Glutamatergic neuron (in vitro differentiated cells): ENCODE results near the gene PDIA3. TPM values are rescaled to one million over a fixed set of nuclear protein-coding genes. Genes with fewer than 3 reads are reported as not detected.

Source experiments
- DNase-seq: peaks from one replicate; pipeline ENCODE4 v3.0.0; 2022
- H3K27ac Mint-ChIP-seq: one replicate; pipeline ENCODE4 v1.8.0; 2020; ENCODE audit warnings: mild to moderate bottlenecking, mixed read lengths, inconsistent platforms; ENCODE audit not compliant: unreplicated experiment
- H3K27me3 Mint-ChIP-seq: one replicate; pipeline ENCODE4 v1.8.0; 2020; ENCODE audit warnings: mild to moderate bottlenecking, moderate library complexity, mixed read lengths, inconsistent platforms; ENCODE audit not compliant: unreplicated experiment
- H3K36me3 Mint-ChIP-seq: one replicate; pipeline ENCODE4 v1.8.0; 2020; ENCODE audit warnings: mild to moderate bottlenecking, mixed read lengths, inconsistent platforms; ENCODE audit not compliant: unreplicated experiment
- H3K4me1 Mint-ChIP-seq: one replicate; pipeline ENCODE4 v1.8.0; 2020; ENCODE audit warnings: mild to moderate bottlenecking, low read depth, mixed read lengths, inconsistent platforms; ENCODE audit not compliant: unreplicated experiment
- H3K4me3 Mint-ChIP-seq: one replicate; pipeline ENCODE4 v1.8.0; 2020; ENCODE audit warnings: mild to moderate bottlenecking, mixed read lengths, inconsistent platforms; ENCODE audit not compliant: unreplicated experiment
- H3K9me3 Mint-ChIP-seq: one replicate; pipeline ENCODE4 v1.8.0; 2020; ENCODE audit warnings: mild to moderate bottlenecking, moderate library complexity, mixed read lengths, inconsistent platforms; ENCODE audit not compliant: unreplicated experiment
- total RNA-seq: library from RNA; stranded (reverse); fragmentation: NEBNext Ultra II Directional; extraction: Animal tissue kit (Norgen Biotek cat#: 25700); gene quantifications from one replicate; pipeline ENCODE4 v1.2.1, GENCODE V29; 2021; ENCODE audit not compliant: unreplicated experiment
- TF ChIP-seq, protein P1 (sequence below): fragments of 200-600 bp; sonication (generic); IDR thresholded peaks from one replicate; pipeline ENCODE4 v1.5.0; 2021; ENCODE audit not compliant: partially characterized antibody, unreplicated experiment

PDIA3 gene
- total RNA-seq, 1 donor from 2014 or later, result 222 TPM

DNA sequence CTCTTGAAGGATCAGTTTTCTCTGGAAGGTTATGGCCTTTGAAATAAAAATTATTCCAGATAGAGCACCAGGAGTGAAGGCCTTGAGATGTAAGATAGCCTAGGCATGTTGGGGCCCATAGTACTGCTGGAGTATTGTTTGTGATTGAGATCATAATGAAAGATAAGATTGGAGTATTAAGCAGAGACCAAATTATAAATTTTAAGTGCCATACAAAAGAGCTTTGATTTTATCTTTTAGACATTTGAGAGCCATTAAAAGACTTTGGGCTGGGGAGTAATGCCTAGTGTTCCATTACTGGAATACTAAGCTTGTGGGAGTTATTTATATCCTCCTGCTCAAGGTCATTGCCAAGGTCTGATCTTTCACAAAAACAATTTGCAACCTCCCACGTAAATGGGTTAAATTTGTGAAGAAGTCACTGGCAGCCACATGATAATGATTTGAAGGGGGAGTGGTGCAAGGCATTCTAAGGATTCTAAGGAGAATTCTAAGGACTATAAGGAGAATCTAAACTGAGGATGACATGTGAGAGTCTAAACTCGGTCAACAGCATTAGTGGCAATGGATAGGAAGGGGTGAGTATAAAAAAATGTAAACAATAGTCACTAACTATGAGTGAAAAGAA, 17.7 kb downstream of the PDIA3 start:
- Mint-ChIP-seq H3K4me1 (no peaks in the 10 kb centered on the region), H3K36me3 (no peaks in the 10 kb centered on the region), H3K4me3 (no peak overlapping the region), H3K27me3 (peaks cover 2% of the 10 kb centered on the region), H3K27ac (no peak overlapping the region), H3K9me3 (no peaks in the 10 kb centered on the region)
- no peak for DNase-seq
- TF ChIP-seq, protein P1, sequence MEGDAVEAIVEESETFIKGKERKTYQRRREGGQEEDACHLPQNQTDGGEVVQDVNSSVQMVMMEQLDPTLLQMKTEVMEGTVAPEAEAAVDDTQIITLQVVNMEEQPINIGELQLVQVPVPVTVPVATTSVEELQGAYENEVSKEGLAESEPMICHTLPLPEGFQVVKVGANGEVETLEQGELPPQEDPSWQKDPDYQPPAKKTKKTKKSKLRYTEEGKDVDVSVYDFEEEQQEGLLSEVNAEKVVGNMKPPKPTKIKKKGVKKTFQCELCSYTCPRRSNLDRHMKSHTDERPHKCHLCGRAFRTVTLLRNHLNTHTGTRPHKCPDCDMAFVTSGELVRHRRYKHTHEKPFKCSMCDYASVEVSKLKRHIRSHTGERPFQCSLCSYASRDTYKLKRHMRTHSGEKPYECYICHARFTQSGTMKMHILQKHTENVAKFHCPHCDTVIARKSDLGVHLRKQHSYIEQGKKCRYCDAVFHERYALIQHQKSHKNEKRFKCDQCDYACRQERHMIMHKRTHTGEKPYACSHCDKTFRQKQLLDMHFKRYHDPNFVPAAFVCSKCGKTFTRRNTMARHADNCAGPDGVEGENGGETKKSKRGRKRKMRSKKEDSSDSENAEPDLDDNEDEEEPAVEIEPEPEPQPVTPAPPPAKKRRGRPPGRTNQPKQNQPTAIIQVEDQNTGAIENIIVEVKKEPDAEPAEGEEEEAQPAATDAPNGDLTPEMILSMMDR, result no peak

DNA sequence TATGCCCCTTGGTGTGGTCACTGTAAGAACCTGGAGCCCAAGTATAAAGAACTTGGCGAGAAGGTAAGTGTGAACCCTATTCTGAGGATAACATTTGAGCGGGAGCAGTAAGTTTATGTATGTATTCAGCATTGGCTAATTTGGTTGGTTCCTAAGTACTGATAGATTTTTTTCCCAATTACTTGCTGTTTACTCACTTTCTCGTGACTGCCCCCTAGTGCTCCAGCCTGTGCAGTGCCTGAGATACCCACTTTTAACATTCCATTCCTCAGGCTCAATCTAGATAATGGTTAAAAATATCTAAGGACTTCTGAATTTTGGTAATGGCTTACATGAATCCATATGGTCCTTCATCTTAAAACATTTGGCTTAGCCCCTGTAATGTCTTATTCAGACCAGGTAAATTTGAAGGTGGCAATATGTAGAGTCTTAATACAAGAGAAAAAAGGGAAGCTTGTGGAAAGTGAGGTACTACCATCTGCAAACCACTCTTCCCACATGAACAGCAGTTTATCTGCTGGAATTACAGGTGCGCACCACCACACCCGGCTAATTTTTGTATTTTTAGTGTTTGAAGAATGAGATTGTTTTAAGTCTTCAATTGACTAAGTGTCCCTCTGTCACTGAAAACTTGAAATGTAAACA, 23.5 kb downstream of the PDIA3 start:
- TF ChIP-seq, protein P1, result peak; percentile 71
- peaks cover under 1% of the 10 kb centered on the region for H3K9me3 Mint-ChIP-seq
- H3K4me3 Mint-ChIP-seq, result no peak overlapping the region
- no peak overlapping the region for H3K27ac Mint-ChIP-seq
- DNase-seq, result peak; percentile 74
- H3K27me3 Mint-ChIP-seq, result peaks cover 2% of the 10 kb centered on the region
- no peaks in the 10 kb centered on the region for H3K36me3 Mint-ChIP-seq
- H3K4me1 Mint-ChIP-seq, result no peaks in the 10 kb centered on the region

DNA sequence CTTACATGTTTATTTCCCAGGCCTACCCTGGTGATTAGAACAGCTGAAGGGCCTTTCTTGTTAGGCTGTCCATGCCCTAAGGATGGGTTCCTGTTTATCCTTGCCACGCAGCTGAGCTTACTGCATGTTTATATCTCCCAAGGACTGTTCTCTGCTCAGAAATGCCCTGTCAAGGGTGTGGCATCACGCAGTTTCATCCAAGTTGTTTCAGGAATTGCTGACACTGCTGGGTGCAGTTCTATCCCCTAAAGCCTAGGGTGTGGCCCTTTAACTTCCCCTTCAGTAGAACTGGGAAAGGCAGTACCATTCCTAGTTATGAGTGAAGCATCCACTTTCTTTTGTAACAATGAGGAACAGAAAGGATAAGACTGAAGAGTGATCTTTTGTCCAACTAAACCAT, 25.6 kb downstream of the PDIA3 start:
- H3K4me1 Mint-ChIP-seq, result no peaks in the 10 kb centered on the region
- no peaks in the 10 kb centered on the region for H3K36me3 Mint-ChIP-seq
- H3K4me3 Mint-ChIP-seq, result no peak overlapping the region
- no peaks in the 10 kb centered on the region for H3K27me3 Mint-ChIP-seq
- H3K27ac Mint-ChIP-seq, result no peak overlapping the region
- H3K9me3 Mint-ChIP-seq, result peaks cover 4% of the 10 kb centered on the region
- DNase-seq, result no peak
- TF ChIP-seq, protein P1, result no peak

DNA sequence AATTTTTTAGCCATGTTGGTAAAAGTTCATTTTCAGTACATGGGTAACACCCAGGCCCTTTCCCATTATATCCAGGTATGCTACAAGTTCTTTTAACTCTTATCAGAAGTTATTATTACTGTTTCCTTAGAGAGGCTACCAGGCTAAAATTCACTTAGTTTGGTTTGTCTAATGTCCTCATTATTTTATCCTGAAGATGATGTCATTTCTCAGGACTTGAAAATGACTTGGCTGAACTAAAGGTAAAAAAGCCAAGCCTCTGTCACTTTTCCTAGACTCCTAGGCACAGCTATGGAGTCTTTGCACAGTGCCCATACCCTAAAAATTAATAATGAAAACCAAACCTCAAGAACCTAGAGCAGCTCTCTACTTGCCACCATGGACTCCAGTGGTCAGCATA, 26.4 kb downstream of the PDIA3 start:
- no peak for DNase-seq
- H3K36me3 Mint-ChIP-seq, result no peaks in the 10 kb centered on the region
- no peaks in the 10 kb centered on the region for H3K27me3 Mint-ChIP-seq
- no peak overlapping the region for H3K27ac Mint-ChIP-seq
- no peak overlapping the region for H3K4me3 Mint-ChIP-seq
- peaks cover 4% of the 10 kb centered on the region for H3K9me3 Mint-ChIP-seq
- TF ChIP-seq, protein P1, result no peak
- no peaks in the 10 kb centered on the region for H3K4me1 Mint-ChIP-seq

DNA sequence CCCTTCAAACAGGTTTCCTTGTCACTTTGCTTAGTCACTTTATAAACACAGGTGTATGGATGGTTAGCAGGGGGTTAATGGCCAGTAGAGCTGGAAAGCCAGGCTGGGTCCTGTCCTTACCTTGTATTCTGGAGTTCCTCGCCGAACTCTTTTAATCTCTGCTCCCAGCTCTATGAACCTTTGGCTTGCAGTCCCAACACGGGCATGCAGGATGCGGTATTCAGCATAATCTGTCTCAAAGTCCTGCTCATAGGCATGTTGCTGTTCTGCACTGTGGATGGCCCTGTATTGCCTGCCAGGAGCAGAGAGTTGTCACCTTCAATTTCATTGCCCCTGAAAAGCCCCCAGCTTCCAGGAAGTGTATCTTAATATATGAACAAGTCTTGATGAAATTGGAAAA, 27.8 kb downstream of the PDIA3 start:
- H3K9me3 Mint-ChIP-seq, result peaks cover 4% of the 10 kb centered on the region
- no peaks in the 10 kb centered on the region for H3K36me3 Mint-ChIP-seq
- no peaks in the 10 kb centered on the region for H3K27me3 Mint-ChIP-seq
- no peak overlapping the region for H3K27ac Mint-ChIP-seq
- TF ChIP-seq, protein P1, result no peak
- no peaks in the 10 kb centered on the region for H3K4me1 Mint-ChIP-seq
- no peak overlapping the region for H3K4me3 Mint-ChIP-seq
- DNase-seq, result no peak
